Measurements from ENCODE around the gene AKT3. TPM values are rescaled to one million over a fixed set of nuclear protein-coding genes. Genes with fewer than 3 reads are reported as not detected.

Gene AKT3
- polyA plus RNA-seq, 3 donors: 0.81 to 1.7 (median 1.4) TPM

- H3K4me1 ChIP-seq (ENCODE audit: control insufficient read depth in 1 of 2, insufficient read depth in 2 of 2, low read length in 2 of 2): no peaks in the 10 kb centered on the region
- no CpG with 5 or more reads among the region's 3 CpGs for WGBS (ENCODE audit: insufficient coverage)
- Mint-ChIP-seq H3K27me3 (ENCODE audit: low read depth in 3 of 3) (no peaks in the 10 kb centered on the region), H3K4me3 (no peak overlapping the region), H3K9me3 (peaks cover 0 to 2% (median 0%) of the 10 kb centered on the region in 7 donors), H3K4me1 (no peaks in the 10 kb centered on the region), H3K36me3 (peaks cover 18 to 23% of the 10 kb centered on the region in 2 donors), H3K27ac (no peak overlapping the region)
- H3K27me3 ChIP-seq (ENCODE audit: control insufficient read depth in 2 of 2, insufficient read depth in 2 of 2, low read length in 2 of 2): no peaks in the 10 kb centered on the region
- no peak overlapping the region for H3K4me3 ChIP-seq (replicated peaks in 1 of 3; ENCODE audit: low read depth in 2 of 3, low read length in 3 of 3)
- no peak overlapping the region for H3K9ac ChIP-seq (ENCODE audit: insufficient read depth, low read length, poor library complexity, severe bottlenecking)
- H3K27ac ChIP-seq (ENCODE audit: low read depth in 1 of 2, low read length in 2 of 2): no peak overlapping the region
- no peak overlapping the region for H2AFZ ChIP-seq (ENCODE audit: insufficient read depth, low read depth, low read length, poor library complexity, severe bottlenecking)
- no peak for TF ChIP-seq CTCF (IDR thresholded peaks at IDR 0.05)
- no peak overlapping the region for H3K4me2 ChIP-seq (replicated peaks; ENCODE audit: extremely low read depth, low read length, poor library complexity, severe bottlenecking)
- H3K79me2 ChIP-seq (ENCODE audit: insufficient read depth, low read length): no peaks in the 10 kb centered on the region
- H3K36me3 ChIP-seq (replicated peaks in 1 of 2; ENCODE audit: control insufficient read depth in 1 of 2, insufficient read depth in 2 of 2, low read length in 2 of 2): no peaks in the 10 kb centered on the region
- H3K9me3 ChIP-seq (replicated peaks in 1 of 2; ENCODE audit: control insufficient read depth in 1 of 2, insufficient read depth in 1 of 2, low read length in 2 of 2): no peaks in the 10 kb centered on the region
- intact Hi-C loops (cut with micrococcal nuclease): no loop called here
- H4K20me1 ChIP-seq (ENCODE audit: insufficient read depth, low read length): no peaks in the 10 kb centered on the region
- DNase-seq: no peak
Observed at GRCh38 chr1:243547891-243548290, 302.2 kb downstream of the AKT3 start.

GRCh38 chr1:243546457-243546856, 303.6 kb downstream of the AKT3 start:
- intact Hi-C loops (cut with micrococcal nuclease): no loop called here
- Mint-ChIP-seq H3K9me3 (peaks cover 0 to 2% (median 0%) of the 10 kb centered on the region in 7 donors), H3K4me1 (no peaks in the 10 kb centered on the region), H3K36me3 (peaks cover 19 to 24% of the 10 kb centered on the region in 2 donors), H3K4me3 (no peak overlapping the region), H3K27ac (no peak overlapping the region), H3K27me3 (ENCODE audit: low read depth in 3 of 3) (no peaks in the 10 kb centered on the region)
- H3K27ac ChIP-seq (ENCODE audit: low read depth in 1 of 2, low read length in 2 of 2): no peak overlapping the region
- no peak for DNase-seq
- H3K27me3 ChIP-seq (ENCODE audit: control insufficient read depth in 2 of 2, insufficient read depth in 2 of 2, low read length in 2 of 2): no peaks in the 10 kb centered on the region
- H4K20me1 ChIP-seq (ENCODE audit: insufficient read depth, low read length): no peaks in the 10 kb centered on the region
- H3K79me2 ChIP-seq (ENCODE audit: insufficient read depth, low read length): no peaks in the 10 kb centered on the region
- no peaks in the 10 kb centered on the region for H3K9me3 ChIP-seq (replicated peaks in 1 of 2; ENCODE audit: control insufficient read depth in 1 of 2, insufficient read depth in 1 of 2, low read length in 2 of 2)
- H3K36me3 ChIP-seq (replicated peaks in 1 of 2; ENCODE audit: control insufficient read depth in 1 of 2, insufficient read depth in 2 of 2, low read length in 2 of 2): no peaks in the 10 kb centered on the region
- no CpG with 5 or more reads among the region's 1 CpG for WGBS (ENCODE audit: insufficient coverage)
- no peak overlapping the region for H3K4me3 ChIP-seq (replicated peaks in 1 of 3; ENCODE audit: low read depth in 2 of 3, low read length in 3 of 3)
- no peak overlapping the region for H3K9ac ChIP-seq (ENCODE audit: insufficient read depth, low read length, poor library complexity, severe bottlenecking)
- H3K4me1 ChIP-seq (ENCODE audit: control insufficient read depth in 1 of 2, insufficient read depth in 2 of 2, low read length in 2 of 2): no peaks in the 10 kb centered on the region
- no peak for TF ChIP-seq CTCF (IDR thresholded peaks at IDR 0.05)
- H2AFZ ChIP-seq (ENCODE audit: insufficient read depth, low read depth, low read length, poor library complexity, severe bottlenecking): no peak overlapping the region
- no peak overlapping the region for H3K4me2 ChIP-seq (replicated peaks; ENCODE audit: extremely low read depth, low read length, poor library complexity, severe bottlenecking)

All from CD14-positive monocyte (primary cell).